H9 (cell line): ENCODE results near the gene ASTN1. TPM values are rescaled to one million over a fixed set of nuclear protein-coding genes. Genes with fewer than 3 reads are reported as not detected.

ENCODE experiments used
- DNase-seq: peaks from one replicate; pipeline ENCODE4 v3.0.0-alpha.2; 2017
- H2AFZ ChIP-seq: one replicate; pipeline ENCODE4 v1.6.1; 2013; ENCODE audit warnings: mild to moderate bottlenecking, low read length, control low read depth, moderate library complexity
- H2AK5ac ChIP-seq: 2 replicates; pipeline ENCODE4 v1.6.1; 2013; ENCODE audit warnings: low read length, control low read depth, mixed read lengths; ENCODE audit not compliant: insufficient read length
- H2BK120ac ChIP-seq: one replicate; pipeline ENCODE4 v1.6.1; 2013; ENCODE audit warnings: low read depth, mild to moderate bottlenecking, low read length, control low read depth, inconsistent platforms; ENCODE audit not compliant: poor library complexity, severe bottlenecking
- H2BK12ac ChIP-seq: 2 replicates; pipeline ENCODE4 v1.6.1; 2013; ENCODE audit warnings: low read length, control low read depth, mixed read lengths, low read depth; ENCODE audit not compliant: insufficient read length
- H2BK15ac ChIP-seq: 2 replicates; pipeline ENCODE4 v1.6.1; 2013; ENCODE audit warnings: low read depth, low read length, control low read depth
- H2BK20ac ChIP-seq: one replicate; pipeline ENCODE4 v1.6.1; 2013; ENCODE audit warnings: low read depth, mild to moderate bottlenecking, low read length, control low read depth, inconsistent platforms; ENCODE audit not compliant: poor library complexity, severe bottlenecking
- H2BK5ac ChIP-seq: 2 replicates; pipeline ENCODE4 v1.6.1; 2013; ENCODE audit warnings: low read length, control low read depth, mixed read lengths; ENCODE audit not compliant: insufficient read length
- H3K14ac ChIP-seq: 2 replicates; pipeline ENCODE4 v1.6.1; 2013; ENCODE audit warnings: low read length, control low read depth; ENCODE audit not compliant: insufficient read depth
- H3K18ac ChIP-seq: 2 replicates; pipeline ENCODE4 v1.6.1; 2013; ENCODE audit warnings: low read depth, mild to moderate bottlenecking, mixed read lengths, low read length, control low read depth; ENCODE audit not compliant: insufficient read length
- H3K23ac ChIP-seq: 2 replicates; pipeline ENCODE4 v1.6.1; 2013; ENCODE audit warnings: low read length, control low read depth, mixed read lengths, low read depth; ENCODE audit not compliant: insufficient read length
- H3K23me2 ChIP-seq: 2 replicates; pipeline ENCODE4 v1.6.1; 2013; ENCODE audit warnings: low read depth, mild to moderate bottlenecking, mixed read lengths, low read length, control low read depth; ENCODE audit not compliant: insufficient read length, poor library complexity, severe bottlenecking
- H3K27ac ChIP-seq: 2 replicates; pipeline ENCODE4 v1.5.1; 2013; ENCODE audit warnings: low read length, control low read depth, mixed read lengths, low read depth; ENCODE audit not compliant: insufficient read length
- H3K27me3 ChIP-seq: 2 replicates; pipeline ENCODE4 v1.6.1; 2013; ENCODE audit warnings: low read length, control low read depth, inconsistent platforms; ENCODE audit not compliant: insufficient read depth
- H3K4ac ChIP-seq: 2 replicates; pipeline ENCODE4 v1.6.1; 2013; ENCODE audit warnings: low read depth, mild to moderate bottlenecking, control low read depth, inconsistent platforms, low read length, moderate library complexity
- H3K4me1 ChIP-seq: 2 replicates; pipeline ENCODE4 v1.6.1; 2013; ENCODE audit warnings: low read length, control low read depth, inconsistent platforms; ENCODE audit not compliant: insufficient read depth
- H3K4me2 ChIP-seq: 2 replicates; pipeline ENCODE4 v1.6.1; 2013; ENCODE audit warnings: low read length, control low read depth, mixed read lengths; ENCODE audit not compliant: insufficient read length, insufficient read depth
- H3K56ac ChIP-seq: 2 replicates; pipeline ENCODE4 v1.6.1; 2013; ENCODE audit warnings: low read depth, mild to moderate bottlenecking, mixed read lengths, low read length, control low read depth; ENCODE audit not compliant: insufficient read length
- H3K79me1 ChIP-seq: 2 replicates; pipeline ENCODE4 v1.6.1; 2013; ENCODE audit warnings: low read depth, mild to moderate bottlenecking, moderate library complexity, low read length, control low read depth, inconsistent platforms; ENCODE audit not compliant: insufficient read depth, poor library complexity, severe bottlenecking
- H3K79me2 ChIP-seq: 2 replicates; pipeline ENCODE4 v1.6.1; 2013; ENCODE audit warnings: low read length, control low read depth, inconsistent platforms; ENCODE audit not compliant: insufficient read depth
- H3K9ac ChIP-seq: 2 replicates; pipeline ENCODE4 v1.6.1; 2013; ENCODE audit warnings: low read length, control low read depth, mixed read lengths; ENCODE audit not compliant: insufficient read length; ENCODE audit errors: extremely low read depth
- H3K9me3 ChIP-seq: one replicate; pipeline ENCODE4 v1.6.1; 2013; ENCODE audit warnings: low read depth, low read length, inconsistent platforms; ENCODE audit not compliant: control insufficient read depth
- H3T11ph ChIP-seq: one replicate; pipeline ENCODE4 v1.6.1; 2013; ENCODE audit warnings: mild to moderate bottlenecking, low read length, control low read depth, inconsistent platforms
- H4K20me1 ChIP-seq: one replicate; pipeline ENCODE4 v1.6.1; 2013; ENCODE audit not compliant: control insufficient read depth, insufficient read length, insufficient read depth
- H4K5ac ChIP-seq: 2 replicates; pipeline ENCODE4 v1.6.1; 2013; ENCODE audit warnings: low read depth, mild to moderate bottlenecking, mixed read lengths, low read length, control low read depth; ENCODE audit not compliant: insufficient read length
- H4K8ac ChIP-seq: replicated peaks from 2 replicates; pipeline ENCODE4 v1.6.1; 2013; ENCODE audit warnings: low read length, control low read depth, mixed read lengths, low read depth; ENCODE audit not compliant: insufficient read length
- H4K91ac ChIP-seq: 2 replicates; pipeline ENCODE4 v1.6.1; 2013; ENCODE audit warnings: low read depth, mild to moderate bottlenecking, moderate library complexity, mixed read lengths, low read length, control low read depth; ENCODE audit not compliant: insufficient read length
- H3K27ac Mint-ChIP-seq, 3 experiments: 2 replicates in 2 of 3; 3 replicates in 1 of 3; pipeline ENCODE4 v1.8.0; 2020 to 2021; ENCODE audit warnings: mixed read lengths in 3 of 3, mild to moderate bottlenecking in 1 of 3, moderate library complexity in 1 of 3
- H3K27me3 Mint-ChIP-seq: 2 replicates; pipeline ENCODE4 v1.8.0; 2021; ENCODE audit warnings: low read depth, mild to moderate bottlenecking, moderate library complexity, mixed read lengths
- H3K36me3 Mint-ChIP-seq, 3 experiments: 2 replicates in 2 of 3; 3 replicates in 1 of 3; pipeline ENCODE4 v1.8.0; 2020 to 2021; ENCODE audit warnings: low read depth in 3 of 3, mixed read lengths in 3 of 3; ENCODE audit not compliant: insufficient read depth in 1 of 3
- H3K4me1 Mint-ChIP-seq, 2 experiments: 2 replicates each; pipeline ENCODE4 v1.8.0; 2020; ENCODE audit warnings: mixed read lengths in 2 of 2
- H3K4me3 Mint-ChIP-seq, 2 experiments: 2 replicates in 1 of 2; 3 replicates in 1 of 2; pipeline ENCODE4 v1.8.0; 2020 to 2021; ENCODE audit warnings: mild to moderate bottlenecking in 2 of 2, mixed read lengths in 2 of 2, moderate library complexity in 1 of 2
- H3K9me3 Mint-ChIP-seq, 2 experiments: 2 replicates in 1 of 2; 3 replicates in 1 of 2; pipeline ENCODE4 v1.8.0; 2020; ENCODE audit warnings: mild to moderate bottlenecking in 2 of 2, mixed read lengths in 2 of 2, moderate library complexity in 1 of 2
- CTCF ChIP-seq: fragments of 200-600 bp; sonication (generic); conservative IDR thresholded peaks from 3 replicates; pipeline ENCODE4 v1.8.0; 2021; ENCODE audit warnings: antibody characterized with exemption, mild to moderate bottlenecking
- WGBS: extraction: QIAGEN DNeasy Blood & Tissue Kit; methylation state at CpG from one replicate; pipeline ENCODE4 v1.1.7; 2013; ENCODE audit warnings: missing lambda C conversion rate, low lambda C conversion rate, mixed read lengths; ENCODE audit not compliant: insufficient read length; ENCODE audit errors: extremely low coverage; 5-methylcytosine and 5-hydroxymethylcytosine counted together
- total RNA-seq: library from RNA; stranded (reverse); gene quantifications from 2 replicates; pipeline ENCODE4 v1.2.1, GENCODE V29; 2021

ASTN1 gene
- total RNA-seq, 1 experiment from 2014 or later: 0.98 TPM

- Mint-ChIP-seq H3K36me3 (peaks cover 0 to 18% (median 8%) of the 10 kb centered on the region in 3 experiments; a peak in 5 of 7 replicates), H3K4me3 (no peak overlapping the region)
- no CpG with 5 or more reads among the region's 1 CpG for WGBS
Measured at GRCh38 chr1:176938375-176938774, 226.1 kb downstream of the ASTN1 start.

More at GRCh38 chr1:176938375-176938774, 226.1 kb downstream of the ASTN1 start:
- H2AFZ ChIP-seq: no peak overlapping the region
- H3K79me2 ChIP-seq: no peaks in the 10 kb centered on the region
- no peak overlapping the region for H3K27ac Mint-ChIP-seq
- H3K27me3 ChIP-seq: no peaks in the 10 kb centered on the region
- H3K14ac ChIP-seq: no peak overlapping the region
- no peak overlapping the region for H2AK5ac ChIP-seq
- peaks cover 3% of the 10 kb centered on the region for H3K27me3 Mint-ChIP-seq
- no peak for DNase-seq
- no peak overlapping the region for H2BK15ac ChIP-seq
- H3K56ac ChIP-seq: no peak overlapping the region
- H2BK20ac ChIP-seq: no peak overlapping the region
- H3K23me2 ChIP-seq: no peaks in the 10 kb centered on the region
- peaks cover 4% of the 10 kb centered on the region for H3K9me3 ChIP-seq
- no peak overlapping the region for H3T11ph ChIP-seq
- H3K4ac ChIP-seq: no peak overlapping the region
- H3K9me3 Mint-ChIP-seq: peaks cover 3 to 12% of the 10 kb centered on the region in 2 experiments; a peak in 4 of 5 replicates
- H3K23ac ChIP-seq: no peak overlapping the region
- H2BK5ac ChIP-seq: no peak overlapping the region
- no peak overlapping the region for H2BK120ac ChIP-seq
- H3K4me1 ChIP-seq: peaks cover 3% of the 10 kb centered on the region; the same call in 1 of the 2 replicates
- no peak overlapping the region for H3K4me2 ChIP-seq
- H4K8ac ChIP-seq: no peak overlapping the region
- no peak overlapping the region for H3K9ac ChIP-seq
- TF ChIP-seq CTCF: no peak
- no peaks in the 10 kb centered on the region for H4K20me1 ChIP-seq
- no peak overlapping the region for H3K27ac ChIP-seq
- H3K18ac ChIP-seq: no peak overlapping the region
- H3K4me1 Mint-ChIP-seq: peaks cover 10 to 11% of the 10 kb centered on the region in 2 experiments
- no peak overlapping the region for H4K91ac ChIP-seq
- H2BK12ac ChIP-seq: no peak overlapping the region
- H4K5ac ChIP-seq: no peak overlapping the region
- H3K79me1 ChIP-seq: no peaks in the 10 kb centered on the region
